ENCODE data around the gene HELB. TPM values are rescaled to one million over a fixed set of nuclear protein-coding genes. Genes with fewer than 3 reads are reported as not detected.

Gene HELB
- total and polyA plus RNA-seq, 10 of the 15 experiments (the other 5 are each of a cell fraction or from before 2014, with no cell fraction given): 0.58 to 10.0 (median 4.4) TPM

GRCh38 chr12:66361703-66362102 lies 59.4 kb downstream of the HELB start (continued):
- no peak for TF ChIP-seq CEBPB (IDR thresholded peaks at IDR 0.05; ENCODE audit: borderline replicate concordance in 1 of 2, low read depth in 2 of 2, low read length in 2 of 2)
- TF ChIP-seq, protein P1, sequence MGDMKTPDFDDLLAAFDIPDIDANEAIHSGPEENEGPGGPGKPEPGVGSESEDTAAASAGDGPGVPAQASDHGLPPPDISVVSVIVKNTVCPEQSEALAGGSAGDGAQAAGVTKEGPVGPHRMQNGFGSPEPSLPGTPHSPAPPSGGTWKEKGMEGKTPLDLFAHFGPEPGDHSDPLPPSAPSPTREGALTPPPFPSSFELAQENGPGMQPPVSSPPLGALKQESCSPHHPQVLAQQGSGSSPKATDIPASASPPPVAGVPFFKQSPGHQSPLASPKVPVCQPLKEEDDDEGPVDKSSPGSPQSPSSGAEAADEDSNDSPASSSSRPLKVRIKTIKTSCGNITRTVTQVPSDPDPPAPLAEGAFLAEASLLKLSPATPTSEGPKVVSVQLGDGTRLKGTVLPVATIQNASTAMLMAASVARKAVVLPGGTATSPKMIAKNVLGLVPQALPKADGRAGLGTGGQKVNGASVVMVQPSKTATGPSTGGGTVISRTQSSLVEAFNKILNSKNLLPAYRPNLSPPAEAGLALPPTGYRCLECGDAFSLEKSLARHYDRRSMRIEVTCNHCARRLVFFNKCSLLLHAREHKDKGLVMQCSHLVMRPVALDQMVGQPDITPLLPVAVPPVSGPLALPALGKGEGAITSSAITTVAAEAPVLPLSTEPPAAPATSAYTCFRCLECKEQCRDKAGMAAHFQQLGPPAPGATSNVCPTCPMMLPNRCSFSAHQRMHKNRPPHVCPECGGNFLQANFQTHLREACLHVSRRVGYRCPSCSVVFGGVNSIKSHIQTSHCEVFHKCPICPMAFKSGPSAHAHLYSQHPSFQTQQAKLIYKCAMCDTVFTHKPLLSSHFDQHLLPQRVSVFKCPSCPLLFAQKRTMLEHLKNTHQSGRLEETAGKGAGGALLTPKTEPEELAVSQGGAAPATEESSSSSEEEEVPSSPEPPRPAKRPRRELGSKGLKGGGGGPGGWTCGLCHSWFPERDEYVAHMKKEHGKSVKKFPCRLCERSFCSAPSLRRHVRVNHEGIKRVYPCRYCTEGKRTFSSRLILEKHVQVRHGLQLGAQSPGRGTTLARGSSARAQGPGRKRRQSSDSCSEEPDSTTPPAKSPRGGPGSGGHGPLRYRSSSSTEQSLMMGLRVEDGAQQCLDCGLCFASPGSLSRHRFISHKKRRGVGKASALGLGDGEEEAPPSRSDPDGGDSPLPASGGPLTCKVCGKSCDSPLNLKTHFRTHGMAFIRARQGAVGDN (IDR thresholded peaks at IDR 0.05): no peak

DNA sequence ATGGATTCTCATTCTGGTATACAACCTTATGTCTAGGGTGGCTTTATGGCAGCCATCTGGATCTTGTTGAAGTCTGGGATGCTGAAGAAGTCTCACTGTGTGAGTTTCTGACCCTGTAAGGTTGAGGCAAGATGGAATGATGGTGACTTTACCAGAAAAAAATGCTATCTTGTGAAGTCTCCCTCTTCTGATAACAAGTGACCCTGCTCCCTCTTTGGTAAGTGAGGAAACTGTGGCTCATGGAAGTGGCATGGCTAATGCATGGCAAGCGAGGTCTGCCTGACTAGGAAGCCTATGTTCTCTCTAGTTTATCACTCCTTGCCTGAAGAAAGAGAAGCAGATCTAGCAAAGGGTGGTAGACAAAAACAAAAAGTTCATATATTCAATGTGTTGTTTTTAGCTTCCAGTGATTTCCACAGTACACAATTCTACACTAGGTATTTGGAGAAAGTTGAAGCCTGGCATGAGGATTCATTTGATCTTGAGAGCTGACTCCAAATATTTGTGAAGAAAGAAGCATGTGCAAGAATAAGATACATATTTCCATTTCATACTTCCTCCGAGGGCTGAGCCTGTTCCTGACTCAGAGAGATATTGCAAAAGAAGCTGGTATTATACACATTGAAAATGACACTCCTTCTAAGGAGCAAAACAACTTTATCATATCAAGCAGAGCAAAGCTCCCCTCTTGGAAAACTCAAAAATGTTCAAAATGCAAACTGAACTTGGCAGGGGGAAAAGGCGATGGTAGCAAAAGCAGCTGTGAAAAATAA lies 63.6 kb downstream of the HELB start:
- ATAC-seq: no peak
- WGBS (ENCODE audit: insufficient coverage, insufficient replicate concordance, low lambda C conversion rate, missing lambda C conversion rate): 35% methylated on average over 3 of the region's 3 CpGs
- POLR2A ChIA-PET: interaction anchor here (0.6 kb wide), 1 partner anchor 15 kb away, joined by 3 read pairs; no protein-coding TSS in a partner anchor
- no peak overlapping the region for H3K4me2 ChIP-seq (ENCODE audit: control insufficient read depth, insufficient read depth)
- peak; percentile 18 for FAIRE-seq
- no peaks in the 10 kb centered on the region for H3K9me3 ChIP-seq (replicated peaks; ENCODE audit: control insufficient read depth, insufficient read depth, low read length)
- BruUV-seq (replicated peaks): no TSS peak
- H4K20me1 ChIP-seq (ENCODE audit: control insufficient read depth, insufficient read depth): no peaks in the 10 kb centered on the region
- SMC1A ChIA-PET (ENCODE audit: uncharacterized antibody, unreplicated experiment): no interaction called here
- no peak for DNase-seq (ENCODE audit: low read depth, low spot score)
- no peak overlapping the region for H3K9ac ChIP-seq (ENCODE audit: control insufficient read depth, insufficient read depth, low read length)
- no peaks in the 10 kb centered on the region; a peak in 1 of 4 replicates for H3K27me3 ChIP-seq (replicated peaks in 1 of 2; ENCODE audit: control insufficient read depth in 2 of 2, insufficient read depth in 2 of 2, low read length in 1 of 2)
- H3K4me1 ChIP-seq (ENCODE audit: control insufficient read depth, insufficient read depth, low read length): no peaks in the 10 kb centered on the region
- no peak overlapping the region for H3K27ac ChIP-seq (ENCODE audit: control insufficient read depth, insufficient read depth)
- CTCF ChIA-PET: interaction anchor here (1.5 kb wide), 1 partner anchor 15 kb away, joined by 4 read pairs; no protein-coding TSS in a partner anchor
- no peak for TF ChIP-seq KDM1A (IDR thresholded peaks at IDR 0.05; ENCODE audit: borderline replicate concordance)
- no peak for TF ChIP-seq NR2F1 (conservative IDR thresholded peaks at IDR 0.05)
- TF ChIP-seq TAF1 (IDR thresholded peaks at IDR 0.05; ENCODE audit: borderline replicate concordance, low read depth, low read length): no peak
- no peak for TF ChIP-seq NRF1 (conservative IDR thresholded peaks at IDR 0.05; ENCODE audit: low read depth, low read length)
- no peak for TF ChIP-seq RUNX3 (IDR thresholded peaks at IDR 0.05; ENCODE audit: low read length)
- TF ChIP-seq SKIL (IDR thresholded peaks at IDR 0.05; ENCODE audit: low read depth, poor library complexity, severe bottlenecking): no peak
- TF ChIP-seq ZBED1 (IDR thresholded peaks at IDR 0.05; ENCODE audit: borderline replicate concordance): no peak
- TF ChIP-seq, protein P2, sequence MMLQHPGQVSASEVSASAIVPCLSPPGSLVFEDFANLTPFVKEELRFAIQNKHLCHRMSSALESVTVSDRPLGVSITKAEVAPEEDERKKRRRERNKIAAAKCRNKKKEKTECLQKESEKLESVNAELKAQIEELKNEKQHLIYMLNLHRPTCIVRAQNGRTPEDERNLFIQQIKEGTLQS (IDR thresholded peaks at IDR 0.05; ENCODE audit: borderline replicate concordance, extremely low read depth, low read depth, low read length): no peak
- no peak for TF ChIP-seq MYB (IDR thresholded peaks at IDR 0.05; ENCODE audit: borderline replicate concordance, low read depth, low read length)
- TF ChIP-seq RAD21 (IDR thresholded peaks at IDR 0.05; ENCODE audit: insufficient read depth, low read depth, low read length): no peak
- no peak for TF ChIP-seq POLR2AphosphoS5 (IDR thresholded peaks at IDR 0.05; ENCODE audit: low read length)
- TF ChIP-seq DPF2 (IDR thresholded peaks at IDR 0.05): no peak
- TF ChIP-seq SUZ12 (IDR thresholded peaks at IDR 0.05; ENCODE audit: unreplicated experiment): no peak
- no peak for TF ChIP-seq PML (IDR thresholded peaks at IDR 0.05; ENCODE audit: low read length)
- no peaks in the 10 kb centered on the region for H3K36me3 ChIP-seq (ENCODE audit: control insufficient read depth in 2 of 2, insufficient read depth in 2 of 2, low read length in 1 of 2)
- H3K4me3 ChIP-seq: no peak overlapping the region
- RAD21 ChIA-PET (ENCODE audit: unreplicated experiment): no interaction called here
- no peaks in the 10 kb centered on the region for H3K79me2 ChIP-seq (ENCODE audit: control insufficient read depth, insufficient read depth, low read length)
- intact Hi-C loops (cut with micrococcal nuclease; ENCODE audit: unreplicated experiment) (no loop called here), in situ Hi-C loops (cut with MboI) (no loop called here)
- no peak overlapping the region for H2AFZ ChIP-seq (ENCODE audit: control insufficient read depth, low read depth, low read length)
